OCI-LY3 (cell line): ENCODE results near the gene NPHP4.
A peak's percentile ranks its signal among the peaks of the same experiment; 100 is the strongest.

Experiments
- H2AFZ ChIP-seq: fragments of 200-600, 300-600 bp; shearing (Covaris generic); 2 replicates; pipeline ENCODE4 v1.6.0; 2014; ENCODE audit warnings: antibody characterized with exemption, low read depth, low read length
- H3K27ac ChIP-seq: fragments of 200-600, 300-600 bp; sonication (generic); 2 replicates; pipeline ENCODE4 v1.5.1; 2014; ENCODE audit warnings: mild to moderate bottlenecking, low read length, moderate library complexity, mixed read lengths
- H3K27me3 ChIP-seq: fragments of 200-600, 300-600 bp; sonication (generic); 2 replicates; pipeline ENCODE4 v1.6.1; 2014; ENCODE audit warnings: low read depth, low read length, mixed read lengths
- H3K36me3 ChIP-seq: fragments of 200-600, 300-600 bp; sonication (generic); replicated peaks from 2 replicates; pipeline ENCODE3; 2014; ENCODE audit warnings: low read depth, low read length, mixed read lengths
- H3K4me1 ChIP-seq: fragments of 300-600, 200-600 bp; sonication (generic); 2 replicates; pipeline ENCODE4 v1.6.1; 2014; ENCODE audit warnings: low read length, mixed read lengths
- H3K4me2 ChIP-seq: fragments of 200-600, 300-600 bp; sonication (generic); 2 replicates; pipeline ENCODE4 v1.6.1; 2014; ENCODE audit warnings: low read length, mixed read lengths
- H3K4me3 ChIP-seq: fragments of 300-600, 200-600 bp; sonication (generic); 2 replicates; pipeline ENCODE4 v1.5.1; 2014; ENCODE audit warnings: antibody characterized with exemption, mild to moderate bottlenecking, low read length, moderate library complexity
- H3K79me2 ChIP-seq: fragments of 300-600, 200-600 bp; shearing (Covaris generic); 2 replicates; pipeline ENCODE4 v1.6.1; 2014; ENCODE audit warnings: mild to moderate bottlenecking, low read length, mixed read lengths
- H3K9ac ChIP-seq: fragments of 300-600, 200-600 bp; shearing (Covaris generic); 2 replicates; pipeline ENCODE4 v1.6.0; 2014; ENCODE audit warnings: mild to moderate bottlenecking, low read length, moderate library complexity
- H3K9me3 ChIP-seq: fragments of 200-600, 300-600 bp; shearing (Covaris generic); 2 replicates; pipeline ENCODE4 v1.6.1; 2014; ENCODE audit warnings: low read length, mixed read lengths; ENCODE audit not compliant: insufficient read depth
- H4K20me1 ChIP-seq: fragments of 200-600, 300-600 bp; sonication (generic); 2 replicates; pipeline ENCODE4 v1.6.1; 2016; ENCODE audit warnings: low read length, mixed read lengths; ENCODE audit not compliant: insufficient read depth
- EZH2phosphoT487 ChIP-seq: fragments of 200-600 bp; shearing (Covaris generic); IDR thresholded peaks from 2 replicates; pipeline ENCODE4 v1.6.1; 2018; ENCODE audit warnings: antibody characterized with exemption, mixed run types, low read depth
- TF ChIP-seq, protein P1 (sequence below): fragments of 200-600, 300-600 bp; sonication (generic); IDR thresholded peaks from 2 replicates; pipeline ENCODE4 v1.5.1; 2014; ENCODE audit warnings: antibody characterized with exemption, low read length, low read depth

NPHP4 gene

DNA sequence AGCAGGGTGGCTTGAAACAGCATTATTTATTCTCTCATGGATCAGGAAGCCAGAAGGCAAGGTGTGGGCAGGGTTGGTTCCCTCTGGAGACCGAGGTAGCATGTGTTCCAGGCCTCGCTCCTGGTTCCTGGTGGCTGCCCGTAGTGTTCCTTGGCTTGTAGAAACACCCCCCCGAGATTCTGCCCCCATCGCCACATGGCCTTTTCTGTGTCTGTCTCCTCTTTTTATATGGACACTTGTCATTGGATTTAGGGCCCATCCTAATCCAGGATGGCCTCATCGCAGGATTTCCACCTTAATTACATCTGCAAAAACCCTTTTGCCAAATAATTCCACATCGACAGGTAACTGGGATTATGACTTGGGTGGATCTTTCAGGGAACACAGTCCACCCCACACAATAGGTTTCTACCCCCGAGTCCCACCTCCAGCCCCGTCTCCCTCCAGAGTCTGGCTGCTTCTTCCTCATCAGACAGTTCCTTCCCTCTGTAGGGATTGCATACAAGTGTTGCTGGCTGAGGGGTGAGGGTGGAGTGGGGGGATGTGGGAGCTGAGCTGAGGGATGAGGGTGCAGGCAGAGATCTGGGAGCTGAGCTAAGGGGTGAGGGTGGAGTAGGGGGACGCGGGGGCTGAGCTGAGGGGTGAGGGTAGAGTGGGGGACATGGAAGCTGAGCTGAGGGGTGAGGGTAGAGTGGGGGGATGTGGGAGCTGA is 12.3 kb upstream of the NPHP4 start:
- Histone ChIP-seq H3K27me3 (no peaks in the 10 kb centered on the region), H3K27ac (no peak overlapping the region), H3K9me3 (no peaks in the 10 kb centered on the region), H2AFZ (no peak overlapping the region), H4K20me1 (peaks cover 7% of the 10 kb centered on the region; the same call in 1 of the 2 replicates), H3K36me3 (no peaks in the 10 kb centered on the region), H3K9ac (no peak overlapping the region), H3K4me2 (no peak overlapping the region), H3K4me3 (no peak overlapping the region), H3K79me2 (no peaks in the 10 kb centered on the region), H3K4me1 (peaks cover 8% of the 10 kb centered on the region)
- TF ChIP-seq, protein P1, sequence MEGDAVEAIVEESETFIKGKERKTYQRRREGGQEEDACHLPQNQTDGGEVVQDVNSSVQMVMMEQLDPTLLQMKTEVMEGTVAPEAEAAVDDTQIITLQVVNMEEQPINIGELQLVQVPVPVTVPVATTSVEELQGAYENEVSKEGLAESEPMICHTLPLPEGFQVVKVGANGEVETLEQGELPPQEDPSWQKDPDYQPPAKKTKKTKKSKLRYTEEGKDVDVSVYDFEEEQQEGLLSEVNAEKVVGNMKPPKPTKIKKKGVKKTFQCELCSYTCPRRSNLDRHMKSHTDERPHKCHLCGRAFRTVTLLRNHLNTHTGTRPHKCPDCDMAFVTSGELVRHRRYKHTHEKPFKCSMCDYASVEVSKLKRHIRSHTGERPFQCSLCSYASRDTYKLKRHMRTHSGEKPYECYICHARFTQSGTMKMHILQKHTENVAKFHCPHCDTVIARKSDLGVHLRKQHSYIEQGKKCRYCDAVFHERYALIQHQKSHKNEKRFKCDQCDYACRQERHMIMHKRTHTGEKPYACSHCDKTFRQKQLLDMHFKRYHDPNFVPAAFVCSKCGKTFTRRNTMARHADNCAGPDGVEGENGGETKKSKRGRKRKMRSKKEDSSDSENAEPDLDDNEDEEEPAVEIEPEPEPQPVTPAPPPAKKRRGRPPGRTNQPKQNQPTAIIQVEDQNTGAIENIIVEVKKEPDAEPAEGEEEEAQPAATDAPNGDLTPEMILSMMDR: no peak
- no peak for TF ChIP-seq EZH2phosphoT487

DNA sequence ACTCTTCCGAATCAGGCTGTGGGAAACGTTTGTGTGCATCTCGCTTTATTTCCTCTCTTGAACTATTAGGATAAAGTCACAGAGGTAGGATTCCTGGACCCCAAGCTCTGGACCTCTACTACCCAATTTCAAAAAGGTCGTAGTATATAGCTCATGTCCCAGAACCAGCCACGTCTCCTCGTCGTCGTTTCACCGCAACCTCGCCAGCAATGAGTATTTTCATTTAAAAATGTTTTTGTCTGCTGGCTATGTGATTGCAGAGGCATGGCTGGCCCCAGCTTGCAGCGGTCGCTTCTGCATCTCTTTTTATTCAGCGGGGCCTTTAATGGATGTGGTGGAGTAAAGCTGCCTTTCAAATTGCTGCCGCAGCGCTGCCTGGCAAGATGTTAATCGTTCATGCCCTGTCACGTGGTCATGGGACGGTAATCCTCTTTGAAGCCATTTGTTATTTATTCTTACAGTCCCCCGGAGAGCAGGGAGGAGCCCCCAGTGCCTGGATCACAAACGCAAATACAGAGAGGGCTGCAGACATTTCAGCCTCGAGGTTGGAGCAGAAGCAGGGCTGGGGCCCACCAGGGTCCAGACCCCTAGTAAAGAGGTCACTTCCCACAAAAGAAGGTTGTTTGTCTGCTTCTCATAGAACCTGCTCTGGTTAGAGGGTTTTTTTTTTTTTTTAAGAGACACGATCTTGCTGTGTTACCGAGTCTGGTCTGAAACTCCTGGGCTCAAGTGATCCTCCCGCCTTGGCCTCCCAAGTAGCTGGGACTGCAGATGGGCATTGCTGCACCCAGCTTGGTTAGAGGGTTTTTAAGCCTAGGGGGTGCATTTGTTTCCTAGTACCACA is 11.6 kb upstream of the NPHP4 start:
- Histone ChIP-seq H3K36me3 (no peaks in the 10 kb centered on the region), H3K4me3 (no peak overlapping the region), H3K9me3 (no peaks in the 10 kb centered on the region), H3K79me2 (no peaks in the 10 kb centered on the region), H2AFZ (no peak overlapping the region), H3K9ac (no peak overlapping the region), H3K4me1 (peaks cover 8% of the 10 kb centered on the region), H4K20me1 (peaks cover 7% of the 10 kb centered on the region; the same call in 1 of the 2 replicates), H3K27me3 (no peaks in the 10 kb centered on the region), H3K4me2 (no peak overlapping the region), H3K27ac (no peak overlapping the region)
- no peak for TF ChIP-seq EZH2phosphoT487
- TF ChIP-seq, protein P1: no peak

DNA sequence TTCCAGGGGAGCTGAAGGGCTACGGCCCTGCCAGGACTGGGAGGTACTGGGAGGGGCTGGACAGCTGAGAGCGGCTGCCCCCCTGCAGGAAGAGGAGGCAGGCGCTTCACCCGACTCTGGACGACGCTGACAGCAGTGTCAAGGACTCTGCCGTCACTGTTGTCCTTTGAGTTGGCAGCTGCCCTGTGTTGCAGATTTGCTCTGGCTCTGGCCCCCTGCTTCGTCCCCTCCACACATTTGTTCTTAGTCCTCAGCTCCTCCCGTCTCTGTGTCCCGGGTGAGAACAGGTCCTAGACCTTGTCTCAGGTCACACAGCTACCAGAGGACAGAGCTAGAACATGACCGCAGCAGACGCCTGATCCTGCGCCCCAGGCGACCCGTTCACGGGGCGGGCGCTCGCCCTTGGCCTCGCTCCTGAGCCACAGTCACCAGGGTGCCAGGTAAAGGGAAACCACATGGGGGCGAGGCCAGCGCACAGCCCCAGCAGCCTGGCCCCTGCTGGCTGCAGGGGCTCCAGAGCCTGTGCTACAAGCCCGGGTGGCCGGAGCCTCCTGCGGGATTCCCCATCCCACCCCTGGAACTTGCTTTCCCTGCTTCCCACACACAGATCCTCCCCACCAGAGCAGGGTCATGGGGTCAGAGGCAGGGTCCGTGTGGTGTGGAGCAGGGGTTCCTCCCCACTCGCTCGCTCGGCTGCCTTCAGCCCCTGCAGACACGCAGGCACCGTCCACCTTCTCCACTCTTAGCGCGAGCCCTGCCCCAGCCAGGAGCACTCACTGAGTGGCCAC is 10.7 kb upstream of the NPHP4 start:
- Histone ChIP-seq H3K4me3 (no peak overlapping the region), H3K79me2 (no peaks in the 10 kb centered on the region), H3K9ac (no peak overlapping the region), H2AFZ (no peak overlapping the region), H3K36me3 (no peaks in the 10 kb centered on the region), H4K20me1 (peaks cover 7% of the 10 kb centered on the region; the same call in 1 of the 2 replicates), H3K4me1 (peaks cover 8% of the 10 kb centered on the region), H3K9me3 (no peaks in the 10 kb centered on the region), H3K27me3 (no peaks in the 10 kb centered on the region), H3K27ac (no peak overlapping the region), H3K4me2 (no peak overlapping the region)
- TF ChIP-seq, protein P1: 0 out of 2 replicates have a peak, but pooled peaks have one; percentile 12
- TF ChIP-seq EZH2phosphoT487: no peak
